Activated CD4-positive, alpha-beta T cell treated with anti-CD3 and anti-CD28 coated beads, Interleukin-2, Interleukin-6, amounts not matched to agents 100 ng/mL and 50 ng/mL, durations not matched to agents 16 hours and 8 hours (primary cell): ENCODE data around the gene CROCC.
"Not testable (repeated sequence)": the region's sequence is repeated elsewhere in the genome, so short reads cannot be mapped to it uniquely, and the experiment has no call there.

ENCODE experiments used
- DNase-seq: peaks from one replicate; pipeline ENCODE4 v3.0.0-alpha.2; 2020

Gene CROCC

DNA sequence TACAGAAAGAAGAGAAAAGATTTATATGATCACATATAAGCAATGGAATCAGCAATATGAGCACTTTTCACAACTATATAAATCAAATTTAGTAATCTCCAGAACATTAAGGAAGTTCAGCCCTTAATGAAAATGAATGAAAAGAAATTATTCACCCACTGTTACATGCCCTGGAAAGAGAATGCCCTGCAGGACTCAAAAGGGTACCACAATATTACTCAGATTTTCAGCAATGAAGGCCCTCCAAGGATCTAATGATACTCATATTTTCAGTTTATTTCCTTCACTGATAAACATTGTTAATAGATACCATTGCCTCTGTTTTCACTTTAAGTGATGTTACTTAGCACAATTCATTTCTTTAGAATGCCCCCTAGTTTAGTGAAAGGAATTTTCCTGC lies 23.4 kb upstream of the CROCC start:
- not testable (repeated sequence) for DNase-seq

DNA sequence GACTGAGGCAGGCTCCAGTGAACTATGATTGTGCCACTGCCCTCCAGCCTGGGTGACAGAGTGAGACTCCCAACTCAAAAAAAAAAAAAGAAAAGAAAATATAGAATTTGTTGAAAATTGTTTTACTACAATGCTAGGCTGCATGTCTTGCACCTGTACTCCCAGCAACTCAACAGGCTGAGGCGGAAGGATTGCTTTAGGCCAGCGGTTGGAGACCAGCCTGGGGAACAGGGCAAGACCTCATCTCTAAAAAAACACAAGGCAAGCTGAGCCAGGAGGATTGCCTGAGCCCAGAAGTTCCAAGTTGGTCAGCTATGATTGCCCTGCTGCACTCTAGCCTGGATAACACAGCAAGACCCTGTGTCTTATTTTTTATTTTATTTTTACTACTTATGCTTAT lies 22.7 kb upstream of the CROCC start:
- not testable (repeated sequence) for DNase-seq

DNA sequence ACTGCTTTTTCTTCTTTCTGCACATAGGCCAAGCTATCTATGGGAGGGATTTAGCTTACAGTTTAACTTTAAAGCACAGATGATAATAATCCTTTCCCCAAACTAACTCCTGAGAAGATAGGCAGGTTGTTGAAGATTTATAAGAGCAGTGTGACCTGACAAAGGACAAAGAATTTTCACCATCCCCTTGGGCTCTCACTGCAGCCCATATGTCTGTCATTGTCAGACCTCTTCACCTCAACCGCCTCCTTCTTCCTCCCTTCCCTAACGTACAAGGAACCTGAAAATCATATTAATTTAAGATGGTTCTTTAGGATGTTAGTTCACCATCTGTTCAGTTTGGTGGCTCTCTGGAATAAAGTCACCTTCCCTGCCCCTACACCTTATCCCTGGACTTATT lies 21.0 kb upstream of the CROCC start:
- DNase-seq = no peak

DNA sequence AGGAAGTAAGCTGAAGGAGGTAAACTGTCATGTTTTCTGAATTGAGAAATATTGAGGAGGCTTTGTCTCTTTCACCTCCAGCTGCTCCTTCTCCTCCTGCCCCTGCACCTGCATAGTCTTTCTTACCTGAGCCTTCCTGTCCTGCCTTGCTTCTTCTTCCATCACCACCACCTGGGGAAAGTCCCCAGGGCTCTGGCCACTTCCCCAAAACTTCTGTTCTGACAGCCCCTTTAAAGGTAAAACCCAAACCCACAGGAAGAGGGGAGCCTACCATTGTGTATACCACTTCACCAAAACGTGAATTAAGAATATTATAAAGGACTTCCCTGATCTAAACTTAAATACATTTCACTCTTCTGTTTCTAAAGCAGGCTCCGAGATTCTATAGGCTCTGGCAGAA lies 20.4 kb upstream of the CROCC start:
- not testable (repeated sequence) for DNase-seq

DNA sequence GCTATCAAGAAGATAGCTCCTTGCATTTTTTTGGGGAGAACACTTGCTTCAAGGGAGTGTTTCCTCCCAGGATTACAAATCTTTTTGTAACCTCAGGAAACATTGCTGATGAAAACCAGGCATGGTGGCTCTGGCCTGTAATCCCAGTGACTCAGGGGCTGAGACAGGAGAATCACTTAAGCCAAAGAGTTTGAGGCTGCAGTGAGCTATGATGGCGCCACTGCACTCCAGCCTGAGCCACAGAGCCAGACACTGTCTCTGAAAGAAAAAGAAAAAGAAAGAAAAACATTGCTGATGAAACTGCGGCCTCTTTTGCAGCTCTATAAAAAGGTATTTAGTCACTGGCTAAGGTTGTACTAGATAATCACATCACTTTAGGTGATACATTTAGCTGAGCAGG lies 18.7 kb upstream of the CROCC start:
- DNase-seq = no peak

DNA sequence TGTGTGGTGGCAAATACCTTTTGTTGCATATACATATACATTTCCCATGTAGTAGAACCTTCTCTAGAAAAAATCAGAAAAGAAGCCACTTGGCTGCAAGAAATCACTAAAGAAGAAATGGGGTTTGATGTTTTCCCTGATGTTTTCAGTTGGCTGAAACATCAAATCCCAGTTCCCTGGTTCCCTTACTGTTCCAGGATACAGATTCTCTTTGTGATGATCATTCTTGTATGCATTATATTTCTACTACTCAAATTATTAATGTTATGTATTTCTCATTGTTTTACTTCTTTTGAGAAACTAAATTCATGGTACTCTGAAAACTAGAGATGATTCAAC lies 18.3 kb upstream of the CROCC start:
- DNase-seq = no peak

DNA sequence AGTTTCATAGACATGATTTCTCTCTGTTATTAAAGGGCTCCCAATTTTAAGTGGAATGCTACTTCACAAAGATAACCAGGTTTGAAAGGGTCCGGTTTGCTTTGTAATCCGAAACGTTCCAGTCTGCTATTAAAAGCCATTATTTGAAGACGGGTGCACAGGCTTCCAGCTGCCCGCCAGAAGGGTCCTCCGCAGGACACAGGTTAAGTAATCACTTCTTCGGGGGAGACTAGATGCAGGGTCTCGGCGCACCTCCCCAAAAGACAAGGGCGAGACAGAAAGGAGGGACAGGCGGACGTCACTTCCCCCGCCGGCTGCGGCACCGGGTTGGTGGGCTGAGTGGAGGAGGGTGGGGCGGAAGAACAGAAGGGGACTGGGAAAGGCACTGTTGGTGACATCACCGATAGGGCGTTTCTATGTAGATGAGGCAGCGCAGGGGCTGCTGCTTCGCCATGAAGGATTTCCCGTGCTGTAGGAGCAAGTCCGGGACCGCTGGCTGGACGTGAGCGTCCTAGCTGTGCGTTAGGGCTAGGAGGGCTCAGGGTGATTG lies 17.1 kb upstream of the CROCC start:
- peak; percentile 100 for DNase-seq

DNA sequence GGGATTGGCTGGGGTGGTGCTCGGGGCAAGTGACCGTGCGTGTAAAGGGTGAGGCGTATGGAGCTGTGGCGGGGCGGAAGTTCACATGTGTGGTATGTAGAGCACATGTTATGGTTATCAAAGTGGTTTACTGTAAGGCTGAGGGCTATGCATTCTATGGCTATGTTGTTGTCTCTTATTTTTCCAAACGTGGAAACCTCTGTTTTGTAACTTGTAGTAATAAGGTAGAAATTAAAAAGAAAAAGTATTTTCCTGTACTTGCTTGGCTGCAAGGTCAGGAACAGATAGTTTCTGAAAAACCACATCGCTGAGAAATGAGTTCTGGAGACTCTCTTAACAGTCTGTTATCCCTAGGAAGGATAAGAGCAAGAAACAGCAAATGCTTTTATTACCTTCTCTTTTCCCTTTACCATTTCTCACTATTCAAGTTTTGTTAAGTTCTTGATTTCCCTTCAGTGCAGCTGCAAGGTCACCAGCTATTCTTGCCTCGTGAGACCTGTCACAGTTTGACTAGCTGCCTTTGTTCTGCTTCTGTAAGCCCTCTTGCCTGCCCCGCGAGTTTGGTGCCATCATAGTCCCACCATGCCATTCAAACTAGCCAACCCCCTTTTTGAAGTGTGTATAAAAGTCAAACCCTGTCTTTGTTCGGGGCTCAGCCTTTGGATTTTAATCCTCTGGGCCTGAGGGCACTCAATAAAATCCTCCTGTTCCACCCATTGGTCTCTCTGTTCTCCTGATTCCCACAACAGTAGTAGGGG lies 16.4 kb upstream of the CROCC start:
- DNase-seq = peak; percentile 81

DNA sequence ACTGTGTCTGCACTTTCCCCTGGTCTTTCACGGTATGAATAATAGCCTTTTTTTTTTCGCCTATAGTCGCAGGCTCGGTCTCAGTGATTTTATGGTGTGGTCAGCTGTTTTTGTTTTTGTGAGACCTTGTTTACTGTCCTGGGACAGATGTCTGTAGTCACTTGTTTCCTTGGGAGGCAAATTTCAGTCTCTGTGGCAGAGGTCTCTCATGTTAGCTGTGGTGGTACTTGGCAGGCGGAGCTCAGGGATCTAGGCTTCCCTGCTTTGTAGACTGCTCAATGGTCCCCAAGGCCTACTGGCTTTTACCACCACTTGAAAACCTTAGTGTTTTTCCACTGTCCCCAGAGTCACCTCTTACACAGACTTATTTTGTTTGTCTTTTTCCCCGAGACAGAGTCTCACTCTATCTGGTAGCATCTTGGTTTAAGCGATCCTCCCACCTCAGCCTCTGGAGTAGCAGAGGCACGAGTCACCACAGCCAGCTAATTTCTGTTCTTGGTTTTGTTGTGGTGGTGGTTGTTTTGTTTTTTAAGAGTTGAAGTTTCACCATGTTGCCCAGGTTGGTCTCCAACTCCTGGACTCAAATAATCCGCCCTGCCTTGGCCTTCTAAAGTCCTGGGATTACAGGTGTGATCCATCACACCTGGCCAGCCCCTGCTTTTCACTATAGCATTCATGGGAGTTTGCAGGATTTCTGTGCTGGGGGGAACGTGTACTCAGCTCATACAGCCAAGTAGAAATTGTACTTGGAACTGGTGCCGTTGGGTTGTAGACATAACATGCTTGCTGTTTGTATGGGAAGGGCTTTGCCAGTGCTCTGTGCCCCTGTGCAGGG lies 15.6 kb upstream of the CROCC start:
- DNase-seq = peak; percentile 38

DNA sequence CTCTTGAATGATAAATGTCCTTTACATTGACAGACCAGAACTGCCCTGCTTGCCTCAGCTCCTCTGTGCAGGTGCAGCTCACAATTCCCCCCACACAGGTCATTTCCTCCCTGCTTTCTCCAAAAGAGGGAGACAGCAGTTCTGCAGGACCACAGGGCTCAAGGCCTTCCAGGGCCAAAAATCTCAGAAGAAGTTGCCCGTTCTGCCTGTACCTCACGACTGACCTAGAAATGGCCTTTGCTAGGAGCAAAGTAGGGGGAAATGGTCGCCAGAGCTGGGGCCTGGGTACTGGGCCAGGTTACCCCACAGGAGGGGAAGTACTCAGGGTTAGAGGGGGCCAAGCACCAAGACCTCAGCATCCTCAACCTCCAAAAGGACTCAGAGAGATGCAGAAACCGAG lies 14.9 kb upstream of the CROCC start:
- no peak for DNase-seq

DNA sequence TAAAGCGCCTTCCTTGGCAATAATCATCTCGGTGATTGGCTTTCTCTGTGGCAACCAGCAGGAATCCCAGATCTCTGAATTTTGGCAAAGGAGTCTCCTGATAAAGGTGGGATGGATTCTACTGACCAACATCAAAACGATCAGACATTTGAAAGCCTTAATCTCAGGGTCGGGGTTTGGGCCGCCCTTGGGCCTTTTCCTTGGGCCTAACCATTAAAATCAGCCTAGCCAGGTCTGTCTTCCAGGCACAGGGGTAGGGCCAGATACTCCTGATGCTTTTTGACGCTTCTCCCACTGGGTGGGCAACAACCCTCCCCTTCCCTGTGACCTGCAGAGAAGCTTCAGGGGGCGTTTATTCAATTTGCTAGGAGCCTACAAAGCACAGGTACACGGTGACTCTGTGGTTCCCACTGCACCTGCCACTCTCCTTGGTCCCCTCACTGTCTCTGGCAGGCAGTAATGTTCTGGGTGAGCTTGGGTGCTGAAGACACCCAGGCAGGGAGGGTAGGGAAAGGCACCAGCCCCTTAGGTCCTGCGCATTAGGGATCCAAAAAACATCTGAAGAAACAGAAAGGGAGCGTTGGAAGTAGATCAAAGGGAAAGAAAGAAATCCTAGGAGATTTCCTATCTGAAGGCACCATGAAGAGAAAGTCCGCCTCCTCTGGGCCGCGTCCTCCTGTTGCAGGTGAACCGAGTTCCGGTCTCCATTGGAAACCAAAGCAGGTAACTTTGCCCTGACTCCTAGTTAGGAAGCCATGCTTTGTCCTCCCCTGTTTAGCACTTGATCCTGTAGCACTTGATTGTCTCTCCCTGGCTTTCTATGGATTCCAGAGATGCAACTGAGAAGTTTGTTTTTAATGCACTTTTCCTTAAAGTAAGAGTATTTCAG lies 13.6 kb upstream of the CROCC start:
- DNase-seq = no peak

DNA sequence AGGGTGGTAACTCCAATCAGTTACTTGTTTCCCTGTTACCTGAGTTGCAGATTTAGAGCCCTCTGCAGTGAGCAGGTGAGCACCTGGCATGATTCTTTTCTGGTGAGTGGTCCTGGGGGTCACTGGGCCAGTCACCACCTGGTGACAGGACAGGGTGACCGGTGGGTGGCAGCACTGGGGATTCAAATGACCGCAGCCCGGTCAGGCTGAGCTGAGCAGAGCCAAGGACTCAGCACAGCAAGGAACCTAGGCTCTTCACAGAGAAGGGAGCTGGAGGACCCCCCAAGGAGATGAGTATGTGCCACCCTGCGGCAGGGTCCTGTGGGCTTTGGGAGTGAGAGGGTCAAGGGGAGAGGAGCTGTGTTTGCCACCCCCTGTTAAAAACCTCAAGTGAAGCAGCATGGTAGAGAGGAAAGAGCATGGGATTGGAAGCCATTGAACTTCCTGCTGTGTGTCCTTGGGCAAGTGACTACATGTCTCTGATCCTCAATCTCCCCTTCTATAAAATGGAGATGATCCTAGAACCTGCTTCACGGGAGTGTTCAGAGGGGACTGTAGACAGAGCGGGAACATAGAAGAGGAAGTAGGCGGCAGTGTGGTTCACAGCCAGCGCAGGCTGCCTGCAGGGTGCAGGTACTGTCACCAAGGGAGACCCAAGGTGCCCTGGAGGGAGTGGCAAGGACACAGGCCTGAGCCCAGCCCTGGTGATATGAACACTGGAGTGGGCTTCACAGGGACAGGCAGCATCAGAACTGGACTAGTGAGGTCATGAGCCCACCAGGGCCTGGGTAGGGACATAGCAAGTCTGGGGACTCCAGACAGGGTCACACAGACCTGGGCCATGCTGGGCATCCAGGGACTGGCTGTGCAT lies 9.6 kb upstream of the CROCC start:
- not testable (repeated sequence) for DNase-seq

DNA sequence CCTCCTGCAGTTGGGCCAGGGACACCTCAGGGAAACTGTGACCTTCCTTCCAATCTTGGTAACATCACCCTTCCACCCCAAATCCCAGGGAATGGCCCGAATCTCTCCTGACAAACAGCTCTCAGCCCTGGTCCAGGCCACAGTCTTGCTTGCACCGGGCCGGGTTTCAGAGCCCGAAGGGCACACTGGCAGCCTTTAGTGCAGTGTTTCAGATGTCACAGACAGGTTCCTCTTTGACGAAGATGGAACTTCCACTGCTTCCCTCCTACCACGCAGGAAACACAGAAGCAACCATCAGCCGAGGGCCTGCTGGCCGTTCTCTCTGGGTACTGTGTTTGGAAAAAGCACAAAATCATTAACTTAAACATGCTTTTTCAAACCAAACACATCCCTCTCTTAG lies 9.0 kb upstream of the CROCC start:
- not testable (repeated sequence) for DNase-seq

DNA sequence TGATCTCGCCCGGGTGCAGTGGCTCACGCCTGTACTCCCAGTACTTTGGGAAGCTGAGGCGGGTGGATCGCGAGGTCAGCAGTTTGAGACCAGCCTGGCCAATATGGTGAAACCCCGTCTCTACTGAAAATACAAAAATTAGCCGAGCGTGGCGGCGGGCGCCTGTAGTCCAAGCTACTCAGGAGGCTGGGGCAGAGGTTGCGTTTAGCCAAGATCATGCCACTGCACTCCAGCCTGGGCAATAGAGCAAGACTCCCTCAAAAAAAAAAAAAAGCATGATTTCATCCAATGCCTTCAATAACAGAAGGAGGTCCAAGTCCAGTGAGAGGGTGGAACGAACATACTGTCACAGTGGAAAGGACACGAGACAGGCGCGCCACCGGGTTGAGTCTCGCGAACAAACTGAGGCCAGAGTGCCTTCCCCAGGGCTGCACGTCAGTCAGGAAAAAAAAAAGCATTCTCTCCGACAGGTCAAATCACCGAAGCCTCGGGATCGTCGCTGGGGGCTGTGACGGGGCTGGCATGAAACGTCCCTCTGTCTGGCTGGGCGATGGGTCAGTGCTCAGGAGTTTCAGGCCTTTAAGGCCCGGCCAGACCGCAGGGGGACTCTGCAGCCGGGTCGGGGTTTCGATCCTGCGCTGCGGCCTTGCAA lies 8.4 kb upstream of the CROCC start:
- no peak for DNase-seq

DNA sequence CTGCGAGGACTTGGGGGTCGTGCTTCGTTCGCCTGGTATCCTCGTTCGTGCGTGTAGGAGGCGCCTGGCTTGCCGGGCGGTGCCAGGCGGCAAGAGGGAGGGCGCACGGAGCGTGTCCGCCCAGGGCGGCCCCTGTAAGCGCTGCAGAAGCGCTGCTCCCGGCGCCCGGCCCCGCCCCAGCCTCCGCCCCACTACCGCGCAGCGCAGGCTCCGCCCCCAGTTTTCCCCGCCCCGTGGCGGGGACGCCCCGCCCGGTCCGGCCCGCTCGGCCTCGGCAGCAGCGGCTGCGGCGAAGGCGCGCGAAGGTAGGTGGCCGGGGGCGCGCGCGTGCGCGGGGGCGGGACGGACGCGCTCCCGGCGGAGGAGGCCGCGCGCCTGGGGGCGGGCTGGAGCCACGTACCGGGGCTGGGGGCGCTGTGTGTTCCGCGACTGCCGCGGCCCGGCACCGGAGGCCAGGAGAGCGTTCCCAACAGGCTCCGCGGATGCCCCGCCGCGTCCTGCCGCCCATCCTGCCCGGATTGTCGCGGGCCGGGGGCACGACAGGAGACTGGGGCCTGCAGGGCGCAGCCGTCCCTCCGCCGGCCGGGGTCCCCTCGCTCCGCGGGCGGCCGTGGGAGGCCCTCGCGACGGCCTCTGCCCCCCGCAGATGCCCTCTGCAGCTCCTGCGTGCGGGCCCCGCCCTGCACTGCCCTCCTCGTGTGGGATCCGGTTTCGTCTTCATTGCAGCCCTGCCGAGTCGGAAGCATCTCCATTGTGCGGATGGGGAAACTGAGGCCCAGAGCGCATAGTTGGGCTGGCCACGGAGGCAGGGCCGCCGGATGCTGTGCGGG lies 7.7 kb upstream of the CROCC start:
- peak; percentile 97 for DNase-seq

DNA sequence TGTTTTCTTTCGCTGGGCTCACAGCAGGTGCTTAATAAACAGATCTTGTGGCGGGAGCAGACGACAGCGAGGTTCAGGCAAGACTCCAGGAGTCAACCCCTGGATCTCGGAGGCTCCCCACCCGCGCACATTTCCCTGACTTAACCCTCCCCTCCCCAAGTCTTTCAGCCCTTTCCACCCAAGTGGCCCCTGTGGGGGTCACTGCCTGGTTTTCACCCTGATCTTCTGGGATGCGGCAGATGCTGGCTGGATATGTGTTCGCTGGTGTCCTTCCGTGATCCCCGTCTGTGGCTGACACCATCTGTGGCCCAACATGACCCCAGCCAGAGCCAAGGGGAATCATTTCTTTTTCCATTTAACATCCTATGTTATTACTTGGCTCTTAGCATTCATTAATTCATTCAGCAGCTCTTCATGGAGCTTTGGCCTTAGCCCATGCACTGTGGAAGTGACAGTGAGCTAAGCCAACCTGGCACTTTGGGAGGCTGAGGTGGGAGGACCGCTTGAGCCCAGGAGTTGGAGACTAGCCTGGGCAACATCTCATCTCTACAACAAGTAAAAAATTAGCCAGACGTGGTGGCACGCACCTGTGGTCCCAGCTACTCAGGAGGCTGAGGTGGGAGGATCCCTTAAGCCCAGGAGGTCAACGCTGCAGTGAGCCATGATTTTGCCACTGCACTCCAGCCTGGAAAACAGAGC lies 6.7 kb upstream of the CROCC start:
- DNase-seq = not testable (repeated sequence)

DNA sequence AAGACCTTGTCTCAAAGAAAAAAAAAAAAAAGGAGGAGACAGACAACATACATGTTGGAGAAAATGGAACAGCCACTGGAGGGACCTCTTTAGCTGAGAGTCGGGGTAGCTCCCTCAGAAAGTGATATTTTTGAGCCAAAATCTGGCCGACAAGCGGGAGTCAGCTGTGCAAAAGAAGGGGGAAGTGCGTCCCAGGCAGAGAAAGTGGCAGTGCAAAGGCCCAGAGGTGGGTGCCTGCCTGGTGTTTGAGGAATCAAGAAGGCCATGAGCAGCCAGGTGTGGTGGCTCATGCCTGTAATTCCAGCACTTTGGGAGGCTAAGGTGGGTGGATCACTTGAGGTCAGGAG lies 6.1 kb upstream of the CROCC start:
- DNase-seq = no peak

DNA sequence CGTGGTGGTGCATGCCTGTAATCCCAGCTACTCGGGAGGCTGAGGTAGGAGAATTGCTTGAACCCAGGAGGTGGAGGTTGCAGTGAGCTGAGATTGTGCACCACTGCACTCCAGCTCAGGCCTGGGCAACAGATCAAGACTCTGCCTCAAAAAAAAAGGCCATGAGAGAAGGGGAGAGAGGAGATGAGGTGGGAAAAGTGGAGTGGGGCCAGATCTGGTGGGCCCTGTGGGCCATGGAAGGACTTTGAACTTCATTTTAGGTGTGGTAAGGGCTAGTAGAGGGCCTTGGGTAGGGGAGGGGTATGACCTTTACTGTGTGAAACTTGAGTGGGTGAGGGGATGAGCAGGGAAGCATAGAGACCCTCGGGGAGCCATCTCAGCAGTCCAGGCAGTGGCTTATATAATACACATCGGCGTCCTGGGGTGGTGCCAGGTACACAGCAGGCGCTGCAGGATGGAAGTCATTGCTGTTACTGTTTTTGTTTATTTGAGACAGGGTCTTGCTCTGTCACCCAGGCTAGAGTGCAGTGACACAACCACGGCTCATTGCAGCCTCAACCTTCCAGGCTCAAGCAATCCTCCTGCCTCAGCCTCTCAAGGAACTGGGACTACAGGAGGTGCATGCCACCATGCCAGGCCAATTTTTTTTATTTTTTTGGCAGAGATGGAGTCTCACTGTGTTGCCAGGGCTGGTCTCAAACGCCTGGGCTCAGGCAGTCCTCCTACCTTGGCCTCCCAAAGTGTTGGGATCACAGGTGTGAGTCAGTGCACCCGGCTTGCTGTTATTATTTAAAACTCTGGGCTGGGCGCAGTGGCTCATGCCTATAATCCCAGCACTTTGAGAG lies 5.5 kb upstream of the CROCC start:
- not testable (repeated sequence) for DNase-seq

DNA sequence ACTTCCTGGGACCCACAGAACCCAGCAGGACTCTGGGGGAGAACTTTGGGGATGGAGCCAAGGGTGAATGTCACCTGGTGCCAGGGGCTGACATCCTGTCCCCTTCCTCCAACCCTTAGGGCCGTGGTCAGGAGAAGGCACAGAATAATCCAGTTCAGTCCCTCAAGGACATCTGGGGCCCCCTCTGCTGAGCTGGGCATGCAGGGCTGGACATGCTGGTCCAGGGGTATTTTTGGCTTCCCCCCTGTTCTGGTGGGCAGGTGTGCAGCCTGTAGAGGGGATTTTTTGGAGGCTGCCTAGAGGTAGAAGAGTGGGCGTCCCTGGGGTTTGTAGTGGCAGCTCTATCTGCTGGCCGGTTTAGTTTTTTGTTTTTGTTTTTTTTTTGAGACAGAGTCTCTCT lies 3.4 kb upstream of the CROCC start:
- DNase-seq = no peak
